IgD-negative memory B cell (primary cell): ENCODE measurements around the gene PF4V1. TPM values are rescaled to one million over a fixed set of nuclear protein-coding genes. Genes with fewer than 3 reads are reported as not detected.
"Not testable (repeated sequence)": the region's sequence is repeated elsewhere in the genome, so short reads cannot be mapped to it uniquely, and the experiment has no call there.

Experiments
- H3K27ac Mint-ChIP-seq, 3 donors: one replicate each; pipeline ENCODE4 v1.8.0; 2020 to 2022; ENCODE audit warnings: mild to moderate bottlenecking in 3 of 3, mixed read lengths in 3 of 3, moderate library complexity in 1 of 3
- H3K27me3 Mint-ChIP-seq: one replicate; pipeline ENCODE4 v1.8.0; 2021; ENCODE audit warnings: mixed read lengths
- H3K36me3 Mint-ChIP-seq: one replicate; pipeline ENCODE4 v1.8.0; 2020; ENCODE audit warnings: mild to moderate bottlenecking, mixed read lengths
- H3K4me1 Mint-ChIP-seq, 3 donors: one replicate each; pipeline ENCODE4 v1.8.0; 2020 to 2022; ENCODE audit warnings: mixed read lengths in 3 of 3, mild to moderate bottlenecking in 1 of 3
- H3K4me3 Mint-ChIP-seq, 4 donors: one replicate each; pipeline ENCODE4 v1.8.0; 2020 to 2022; ENCODE audit warnings: mild to moderate bottlenecking in 4 of 4, mixed read lengths in 4 of 4, moderate library complexity in 3 of 4
- H3K9me3 Mint-ChIP-seq, 3 donors: one replicate each; pipeline ENCODE4 v1.8.0; 2020 to 2021; ENCODE audit warnings: mixed read lengths in 3 of 3, mild to moderate bottlenecking in 1 of 3
- polyA plus RNA-seq: library from polyadenylated mRNA; unstranded; fragments of 300-500 nt; fragmentation: Illumina TruSeq; gene quantifications from one replicate; pipeline ENCODE4 v1.2.3, GENCODE V29; 2021

PF4V1 gene
- polyA plus RNA-seq, 1 donor from 2014 or later, result not detected

- Mint-ChIP-seq H3K4me3 (no peak overlapping the region), H3K9me3 (no peaks in the 10 kb centered on the region), H3K4me1 (no peaks in the 10 kb centered on the region), H3K27me3 (peaks cover 19% of the 10 kb centered on the region), H3K27ac (no peak overlapping the region), H3K36me3 (no peaks in the 10 kb centered on the region)
These were observed 19.4 kb downstream of the PF4V1 start for GRCh38 chr4:73872316-73873108.

- Mint-ChIP-seq H3K27me3 (peaks cover 5% of the 10 kb centered on the region), H3K4me3 (no peak overlapping the region), H3K4me1 (no peaks in the 10 kb centered on the region), H3K27ac (no peak overlapping the region), H3K36me3 (no peaks in the 10 kb centered on the region), H3K9me3 (peaks cover 0 to 4% (median 0%) of the 10 kb centered on the region in 3 donors)
These were observed 21.3 kb downstream of the PF4V1 start for GRCh38 chr4:73874386-73874785.

GRCh38 chr4:73875401-73875800 lies 22.3 kb downstream of the PF4V1 start:
- Mint-ChIP-seq H3K4me1 (no peaks in the 10 kb centered on the region), H3K4me3 (no peak overlapping the region), H3K27me3 (no peaks in the 10 kb centered on the region), H3K27ac (no peak overlapping the region), H3K9me3 (peaks cover 0 to 4% (median 0%) of the 10 kb centered on the region in 3 donors), H3K36me3 (no peaks in the 10 kb centered on the region)

- H3K27me3 Mint-ChIP-seq, result no peaks in the 10 kb centered on the region
- H3K4me3 Mint-ChIP-seq, result no peak overlapping the region
- H3K36me3 Mint-ChIP-seq, result no peaks in the 10 kb centered on the region
These were observed 30.2 kb downstream of the PF4V1 start for GRCh38 chr4:73883306-73883705.

GRCh38 chr4:73885574-73886267 lies 32.6 kb downstream of the PF4V1 start:
- H3K36me3 Mint-ChIP-seq, result no peaks in the 10 kb centered on the region
- no peak overlapping the region for H3K27ac Mint-ChIP-seq
- H3K4me3 Mint-ChIP-seq, result no peak overlapping the region
- H3K27me3 Mint-ChIP-seq, result no peaks in the 10 kb centered on the region
- H3K9me3 Mint-ChIP-seq, result no peaks in the 10 kb centered on the region
- no peaks in the 10 kb centered on the region for H3K4me1 Mint-ChIP-seq

More at GRCh38 chr4:73883306-73883705, 30.2 kb downstream of the PF4V1 start:
- H3K27ac Mint-ChIP-seq, result no peak overlapping the region
- H3K4me1 Mint-ChIP-seq, result no peaks in the 10 kb centered on the region
- peaks cover 0 to 4% (median 0%) of the 10 kb centered on the region in 3 donors for H3K9me3 Mint-ChIP-seq

GRCh38 chr4:73891326-73891725 lies 38.2 kb downstream of the PF4V1 start:
- H3K9me3 Mint-ChIP-seq, result no peaks in the 10 kb centered on the region
- H3K27ac Mint-ChIP-seq, result no peak overlapping the region
- H3K4me3 Mint-ChIP-seq, result no peak overlapping the region
- H3K27me3 Mint-ChIP-seq, result peaks cover 2% of the 10 kb centered on the region
- H3K36me3 Mint-ChIP-seq, result peaks cover 3% of the 10 kb centered on the region
- H3K4me1 Mint-ChIP-seq, result peaks cover 0 to 3% (median 0%) of the 10 kb centered on the region in 3 donors

GRCh38 chr4:73891739-73892405 lies 38.8 kb downstream of the PF4V1 start:
- Mint-ChIP-seq H3K4me3 (no peak overlapping the region), H3K27ac (no peak overlapping the region), H3K36me3 (peaks cover 3% of the 10 kb centered on the region), H3K9me3 (no peaks in the 10 kb centered on the region), H3K4me1 (peaks cover 0 to 3% (median 0%) of the 10 kb centered on the region in 3 donors), H3K27me3 (peaks cover 2% of the 10 kb centered on the region)

GRCh38 chr4:73892966-73893365 lies 39.9 kb downstream of the PF4V1 start:
- Mint-ChIP-seq H3K27ac (no peak overlapping the region), H3K4me3 (no peak overlapping the region), H3K9me3 (no peaks in the 10 kb centered on the region), H3K36me3 (peaks cover 3% of the 10 kb centered on the region), H3K4me1 (peaks cover 0 to 3% (median 0%) of the 10 kb centered on the region in 3 donors), H3K27me3 (peaks cover 2% of the 10 kb centered on the region)

- H3K9me3 Mint-ChIP-seq, result no peaks in the 10 kb centered on the region
- peaks cover 3% of the 10 kb centered on the region for H3K36me3 Mint-ChIP-seq
- H3K27me3 Mint-ChIP-seq, result peaks cover 2% of the 10 kb centered on the region
- peaks cover 0 to 3% (median 0%) of the 10 kb centered on the region in 3 donors for H3K4me1 Mint-ChIP-seq
- no peak overlapping the region for H3K27ac Mint-ChIP-seq
- H3K4me3 Mint-ChIP-seq, result no peak overlapping the region
These were observed 40.9 kb downstream of the PF4V1 start for GRCh38 chr4:73894001-73894400.

- peaks cover 0 to 3% (median 0%) of the 10 kb centered on the region in 3 donors for H3K4me1 Mint-ChIP-seq
These were observed 42.4 kb downstream of the PF4V1 start for GRCh38 chr4:73895201-73896175.

GRCh38 chr4:73896416-73896815 lies 43.3 kb downstream of the PF4V1 start:
- H3K27me3 Mint-ChIP-seq, result no peaks in the 10 kb centered on the region

More at GRCh38 chr4:73895201-73896175, 42.4 kb downstream of the PF4V1 start:
- Mint-ChIP-seq H3K4me3 (no peak overlapping the region), H3K27ac (no peak overlapping the region), H3K36me3 (peaks cover 3% of the 10 kb centered on the region), H3K9me3 (no peaks in the 10 kb centered on the region), H3K27me3 (peaks cover 2% of the 10 kb centered on the region)

GRCh38 chr4:73897380-73898136 lies 44.5 kb downstream of the PF4V1 start:
- Mint-ChIP-seq H3K36me3 (peaks cover 6% of the 10 kb centered on the region), H3K4me3 (no peak overlapping the region), H3K27me3 (no peaks in the 10 kb centered on the region), H3K27ac (no peak overlapping the region), H3K4me1 (no peaks in the 10 kb centered on the region), H3K9me3 (no peaks in the 10 kb centered on the region)

More at GRCh38 chr4:73896416-73896815, 43.3 kb downstream of the PF4V1 start:
- Mint-ChIP-seq H3K27ac (no peak overlapping the region), H3K4me1 (peaks cover 0 to 3% (median 0%) of the 10 kb centered on the region in 3 donors), H3K4me3 (no peak overlapping the region), H3K9me3 (no peaks in the 10 kb centered on the region), H3K36me3 (peaks cover 3% of the 10 kb centered on the region)

- H3K27me3 Mint-ChIP-seq, H3K36me3 Mint-ChIP-seq, H3K27ac Mint-ChIP-seq, H3K4me1 Mint-ChIP-seq, H3K4me3 Mint-ChIP-seq, H3K9me3 Mint-ChIP-seq: not testable (repeated sequence)
These were observed 46.2 kb downstream of the PF4V1 start for GRCh38 chr4:73899338-73899737.

GRCh38 chr4:73901031-73901430 lies 47.9 kb downstream of the PF4V1 start:
- Mint-ChIP-seq H3K4me3 (no peak overlapping the region), H3K27me3 (peaks cover 1% of the 10 kb centered on the region), H3K27ac (no peak overlapping the region), H3K9me3 (peaks cover 0 to 2% (median 0%) of the 10 kb centered on the region in 3 donors), H3K36me3 (peaks cover 4% of the 10 kb centered on the region), H3K4me1 (no peaks in the 10 kb centered on the region)
